ENCODE measurements around the gene GINS2.

The GINS2 gene

DNA sequence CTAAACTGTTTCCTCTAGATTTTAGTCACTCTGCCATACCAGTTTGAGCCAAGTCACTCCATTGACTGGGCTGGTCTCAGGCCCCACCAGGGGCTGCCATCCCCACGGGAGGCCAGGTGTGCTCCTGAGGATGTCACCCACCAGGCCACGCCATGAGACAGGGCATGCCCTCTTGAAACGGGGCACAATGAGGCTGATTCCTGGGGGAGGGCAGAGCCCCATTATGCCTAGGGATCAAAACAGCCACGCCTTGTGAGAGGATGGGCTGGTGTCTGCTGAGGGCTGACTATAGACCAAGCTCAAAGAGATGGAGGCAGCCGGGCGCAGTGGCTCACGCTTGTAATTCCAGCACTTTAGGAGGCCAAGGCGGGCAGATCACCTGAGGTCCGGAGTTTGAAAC lies 21.5 kb downstream of the GINS2 start:
- no peak for DNase-seq (ENCODE audit: low spot score)

- DNase-seq (ENCODE audit: low spot score), result no peak
These were observed 22.8 kb downstream of the GINS2 start for GRCh38 chr16:85665929-85666328.

- DNase-seq (ENCODE audit: low spot score), result no peak
These were observed 23.4 kb downstream of the GINS2 start for GRCh38 chr16:85665373-85665740.

DNA sequence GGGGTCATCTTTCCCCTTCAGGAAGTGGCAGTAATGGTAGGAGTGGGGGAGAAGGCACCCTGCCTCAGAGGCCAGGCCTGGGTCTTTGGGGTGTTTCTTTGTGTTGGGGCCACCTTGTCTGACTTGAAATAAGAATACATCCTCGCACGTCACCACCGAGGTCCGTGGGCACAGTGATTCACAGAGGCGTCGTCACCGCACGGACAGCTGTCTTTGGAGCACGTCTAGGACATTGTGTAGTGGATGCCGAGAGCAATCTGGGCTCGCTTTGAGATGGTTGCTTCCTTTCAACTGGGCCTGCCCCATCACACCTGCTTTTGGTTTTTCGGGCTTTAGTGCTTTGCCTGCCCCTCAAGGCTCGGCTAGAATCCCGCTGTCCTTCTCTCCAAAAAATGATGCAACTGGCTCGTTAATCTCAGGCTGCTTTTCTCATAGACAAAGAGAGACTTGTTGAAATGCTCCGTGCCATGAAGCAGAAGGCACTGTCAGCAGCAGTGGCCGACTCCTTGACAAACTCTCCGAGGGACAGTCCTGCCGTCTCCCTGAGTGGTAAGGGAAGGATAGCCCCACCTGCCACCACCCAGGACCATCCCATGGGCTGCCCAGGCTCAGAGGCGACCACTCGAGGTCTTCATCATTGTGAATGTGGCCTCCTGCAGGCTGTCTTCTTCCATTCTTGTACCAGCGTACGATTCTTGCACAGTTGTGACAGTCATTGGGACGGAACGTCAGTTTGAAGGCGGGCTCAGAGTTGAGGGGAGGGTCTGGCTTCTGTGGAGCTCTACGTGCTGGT lies 24.0 kb downstream of the GINS2 start:
- no peak for DNase-seq (ENCODE audit: low spot score)

DNA sequence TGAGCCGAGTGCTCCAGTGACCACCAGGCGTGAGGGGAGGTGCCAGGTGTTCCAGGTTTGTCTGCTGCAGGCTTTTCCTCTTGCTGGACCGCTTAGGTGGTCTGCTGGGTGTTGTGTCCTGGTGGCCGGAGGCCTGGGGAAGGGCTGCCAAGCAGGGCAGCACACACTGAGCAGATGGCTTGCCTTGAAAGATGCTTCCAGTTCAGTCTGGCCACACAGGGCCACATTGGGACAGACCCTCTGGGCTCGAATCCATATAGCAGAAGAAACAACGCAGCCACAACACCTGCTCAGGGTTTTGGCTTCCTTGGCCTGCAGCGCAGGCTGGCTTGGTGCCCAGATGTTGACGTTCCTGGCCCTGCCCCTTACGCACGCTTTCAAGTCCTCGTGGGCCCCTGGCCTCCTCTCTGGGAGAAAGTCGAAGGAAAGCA lies 24.8 kb downstream of the GINS2 start:
- DNase-seq (ENCODE audit: low spot score), result no peak

GRCh38 chr16:85662976-85663830 lies 25.6 kb downstream of the GINS2 start:
- no peak for DNase-seq (ENCODE audit: low spot score)

- no peak for DNase-seq (ENCODE audit: low spot score)
These were observed 26.3 kb downstream of the GINS2 start for GRCh38 chr16:85662482-85662812.

GRCh38 chr16:85661740-85662481 lies 26.8 kb downstream of the GINS2 start:
- no peak for DNase-seq (ENCODE audit: low spot score)

GRCh38 chr16:85660843-85661739 lies 27.7 kb downstream of the GINS2 start:
- no peak for DNase-seq (ENCODE audit: low spot score)

DNA sequence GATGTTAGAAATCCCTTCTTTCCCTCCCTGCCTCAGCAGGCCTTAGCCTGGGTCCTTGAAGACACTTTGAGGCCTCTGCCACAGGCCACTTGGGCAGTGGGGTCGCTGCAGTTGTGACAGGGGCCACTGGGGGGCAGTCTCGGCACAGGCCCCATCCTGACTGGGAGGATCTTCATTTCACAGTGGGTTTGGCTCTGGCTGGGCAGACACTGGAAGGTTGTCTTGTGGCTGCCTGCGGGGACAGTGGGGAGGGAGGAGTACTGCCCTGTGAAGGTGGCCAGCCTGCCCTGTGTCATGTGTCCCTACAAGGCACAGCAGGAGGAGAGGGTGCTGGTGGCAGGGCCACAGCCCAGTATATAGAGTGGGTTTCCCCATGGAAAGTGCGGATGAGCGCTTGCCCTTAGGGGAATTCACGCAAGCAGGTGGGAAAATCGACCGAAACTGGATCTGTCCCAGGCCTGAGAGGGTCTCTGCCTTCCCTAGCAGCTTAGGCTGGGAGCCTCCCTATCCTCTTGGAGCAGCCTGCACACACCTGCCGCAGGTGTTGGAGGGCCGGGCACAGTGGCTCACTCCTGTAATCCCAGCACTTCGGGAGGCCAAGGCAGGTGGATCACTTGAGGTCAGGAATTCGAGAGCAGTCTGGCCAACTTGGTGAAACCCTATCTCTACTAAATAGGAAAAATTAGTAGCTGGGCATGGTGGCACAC lies 28.8 kb downstream of the GINS2 start:
- DNase-seq (ENCODE audit: low spot score), result peak; percentile 86

GRCh38 chr16:85659336-85659735 lies 29.4 kb downstream of the GINS2 start:
- no peak for DNase-seq (ENCODE audit: low spot score)

DNA sequence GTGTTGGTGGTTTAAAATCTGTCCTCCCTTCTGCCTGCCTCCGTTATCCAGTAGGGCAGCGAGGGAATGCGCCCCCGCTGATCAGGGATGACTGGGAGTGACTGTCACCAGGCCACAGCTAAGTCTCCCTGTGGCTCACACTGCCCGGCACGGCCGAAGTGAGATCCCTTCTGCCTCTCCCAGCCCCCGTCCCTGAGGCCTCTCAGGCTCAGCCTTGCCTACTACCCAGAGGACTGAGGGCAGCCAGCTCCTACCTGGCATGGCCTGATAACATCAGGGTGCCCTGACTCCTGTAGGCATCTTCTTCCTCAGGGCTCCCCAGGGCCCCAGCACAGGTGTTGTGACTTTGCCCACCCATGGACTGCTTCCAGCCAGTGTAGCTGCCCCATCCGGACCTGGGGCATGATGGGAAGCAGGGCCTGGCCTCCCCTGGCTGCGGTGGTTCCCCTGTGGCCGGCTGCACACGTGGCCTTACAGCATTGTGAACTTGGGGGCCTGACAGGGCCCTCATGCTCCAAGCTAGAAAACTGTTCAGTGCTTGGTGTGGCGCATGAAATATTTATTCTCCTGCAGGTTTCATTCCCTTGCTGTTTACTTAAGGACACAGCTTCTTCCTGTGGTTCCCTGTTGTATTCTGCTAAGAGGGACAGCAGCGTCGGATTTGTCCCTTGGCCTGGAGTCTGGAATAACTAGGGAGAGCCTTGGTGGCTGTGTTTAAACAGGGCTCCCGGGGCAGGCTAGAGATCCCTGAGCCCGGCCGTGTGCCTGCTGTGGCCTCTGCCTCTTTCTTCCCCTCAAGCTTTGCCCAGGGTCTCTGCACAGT lies 30.0 kb downstream of the GINS2 start:
- no peak for DNase-seq (ENCODE audit: low spot score)

DNA sequence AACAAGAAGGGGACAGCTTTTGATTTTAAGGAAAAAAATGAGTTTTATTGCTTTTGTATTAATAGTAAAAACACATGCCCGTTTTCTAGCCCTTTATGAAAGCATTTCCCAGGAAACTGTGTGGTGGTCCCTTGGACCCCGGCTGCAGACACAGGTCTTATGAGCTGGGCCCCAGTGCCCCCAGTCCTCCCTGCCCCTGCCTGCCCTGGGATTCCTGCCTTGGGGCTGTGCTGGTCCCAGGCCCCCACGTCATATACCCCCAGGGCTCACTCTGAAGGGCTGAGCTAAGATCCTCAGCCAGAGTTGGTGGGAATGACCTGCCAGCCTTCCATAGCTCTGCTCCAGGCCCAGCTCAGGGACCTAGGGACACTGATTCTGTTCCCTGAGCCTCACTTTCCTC lies 30.8 kb downstream of the GINS2 start:
- DNase-seq (ENCODE audit: low spot score), result no peak

DNA sequence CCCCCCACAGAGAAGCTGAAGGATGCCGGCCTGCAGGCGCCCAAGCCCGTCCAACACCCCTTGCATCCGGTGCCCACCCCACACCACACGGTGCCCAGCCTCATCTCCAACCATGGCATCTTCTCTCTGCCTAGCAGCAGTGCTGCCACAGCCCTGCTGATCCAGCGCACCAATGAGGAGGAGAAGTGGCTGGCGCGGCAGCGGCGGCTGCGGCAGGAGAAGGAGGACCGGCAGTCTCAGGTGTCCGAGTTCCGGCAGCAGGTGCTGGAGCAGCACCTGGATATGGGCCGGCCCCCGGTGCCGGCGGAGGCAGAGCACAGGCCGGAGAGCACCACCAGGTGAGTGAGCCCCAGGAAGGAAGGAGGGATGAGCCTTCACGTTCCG lies 31.5 kb downstream of the GINS2 start:
- DNase-seq (ENCODE audit: low spot score), result no peak

GRCh38 chr16:85656351-85657266 lies 32.1 kb downstream of the GINS2 start:
- DNase-seq (ENCODE audit: low spot score), result peak; percentile 39

GRCh38 chr16:85655216-85656129 lies 33.3 kb downstream of the GINS2 start:
- DNase-seq (ENCODE audit: low spot score), result no peak

GRCh38 chr16:85654251-85655095 lies 34.3 kb downstream of the GINS2 start:
- DNase-seq (ENCODE audit: low spot score), result no peak
